GM10266 (cell line): Measurements from ENCODE around the gene SKI.

ENCODE experiments used
- DNase-seq: peaks from one replicate; pipeline ENCODE4 v3.0.0; 2012; ENCODE audit errors: extremely low spot score
- CTCF ChIP-seq: IDR thresholded peaks from 2 replicates; pipeline ENCODE4 v1.5.1; 2012; ENCODE audit warnings: mild to moderate bottlenecking, low read depth; ENCODE audit not compliant: control insufficient read depth, insufficient read depth; ENCODE audit errors: missing control alignments

The SKI gene

GRCh38 chr1:2204415-2205190 is 23.5 kb upstream of the SKI start:
- DNase-seq: peak; percentile 99
- no peak for TF ChIP-seq CTCF

GRCh38 chr1:2205191-2205952 is 22.7 kb upstream of the SKI start:
- DNase-seq: no peak

DNA sequence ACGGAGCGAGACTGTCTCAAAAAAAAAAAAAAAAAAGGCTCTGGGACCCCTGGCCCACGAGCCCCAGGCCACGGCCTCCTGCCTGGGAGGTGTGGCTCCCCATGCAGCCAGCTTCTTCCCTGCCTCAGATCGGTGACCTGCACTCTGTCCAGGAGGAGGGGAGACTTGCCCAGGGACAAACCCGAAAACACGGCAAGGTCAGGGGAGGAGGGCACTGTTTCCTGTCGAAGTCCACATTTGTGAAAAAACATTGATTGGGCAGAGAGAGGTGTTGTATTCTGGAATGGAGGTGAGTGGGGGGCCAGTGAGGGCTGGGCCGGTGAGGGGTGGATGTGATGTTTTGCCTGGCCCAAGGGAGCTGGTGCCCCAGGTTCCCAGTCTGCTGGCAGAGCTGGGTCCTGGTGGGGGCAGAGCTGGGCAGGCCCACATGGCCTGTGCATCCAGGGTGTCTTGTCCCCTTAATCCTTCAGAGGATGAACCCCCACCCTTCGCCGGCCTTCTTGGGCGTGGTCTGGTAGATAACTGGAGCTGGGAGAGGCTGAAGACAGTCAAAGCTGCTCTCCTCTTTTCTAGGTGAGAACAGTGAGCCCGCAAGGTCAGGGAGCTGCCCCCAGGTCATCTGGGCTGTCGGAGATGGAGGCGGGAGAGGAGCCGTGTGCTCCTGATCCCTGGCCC is 21.2 kb upstream of the SKI start:
- no peak for TF ChIP-seq CTCF
- no peak for DNase-seq

More at GRCh38 chr1:2205191-2205952, 22.7 kb upstream of the SKI start:
- no peak for TF ChIP-seq CTCF

DNA sequence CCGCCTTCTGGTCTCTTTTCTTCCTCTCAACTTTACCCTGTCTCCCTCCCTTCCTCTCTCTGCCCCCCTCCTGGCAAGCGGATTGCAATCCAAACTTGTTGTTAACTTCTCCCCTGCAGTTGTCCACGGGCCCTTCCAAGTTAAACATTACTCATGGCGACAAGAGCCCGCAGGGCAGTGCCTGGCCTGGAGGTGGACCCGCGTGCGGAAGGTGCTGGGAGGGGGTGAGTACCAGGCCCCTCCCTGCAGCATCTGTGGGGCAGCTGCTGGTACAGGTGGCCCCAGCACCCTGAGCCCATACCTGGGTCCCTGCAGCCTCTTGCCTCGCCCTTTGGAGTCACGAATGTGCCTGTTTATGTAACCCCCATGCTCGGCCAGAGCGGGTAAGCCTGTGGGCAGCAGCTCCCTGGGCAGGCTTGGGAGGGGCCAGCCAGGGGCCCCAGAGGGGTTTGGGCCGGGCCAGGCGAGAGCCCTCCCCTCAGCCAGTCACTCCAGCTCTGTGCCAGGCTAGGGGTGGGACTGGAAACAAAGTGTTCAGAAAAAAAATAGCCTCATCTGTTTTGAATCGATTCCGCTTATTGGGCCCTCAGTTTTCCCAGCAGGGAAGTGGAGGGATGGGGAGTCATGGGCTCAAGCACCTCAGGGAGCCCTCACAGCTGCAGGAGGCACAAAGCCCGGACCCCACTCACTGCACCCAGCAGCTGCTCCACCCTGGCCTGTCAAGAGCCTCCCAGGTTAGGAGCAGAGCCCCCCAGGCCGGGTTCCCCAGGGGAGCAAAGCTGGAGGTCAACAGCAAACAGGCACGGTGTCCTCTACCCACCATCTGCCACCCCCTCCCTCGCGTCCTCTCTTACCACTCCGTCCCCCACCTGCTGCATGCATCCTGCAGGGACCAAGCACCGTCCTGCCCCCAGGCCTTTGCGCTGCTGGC is 19.5 kb upstream of the SKI start:
- TF ChIP-seq CTCF: no peak
- DNase-seq: no peak

- DNase-seq: no peak
- no peak for TF ChIP-seq CTCF
Observed at GRCh38 chr1:2209400-2210083, 18.6 kb upstream of the SKI start.

DNA sequence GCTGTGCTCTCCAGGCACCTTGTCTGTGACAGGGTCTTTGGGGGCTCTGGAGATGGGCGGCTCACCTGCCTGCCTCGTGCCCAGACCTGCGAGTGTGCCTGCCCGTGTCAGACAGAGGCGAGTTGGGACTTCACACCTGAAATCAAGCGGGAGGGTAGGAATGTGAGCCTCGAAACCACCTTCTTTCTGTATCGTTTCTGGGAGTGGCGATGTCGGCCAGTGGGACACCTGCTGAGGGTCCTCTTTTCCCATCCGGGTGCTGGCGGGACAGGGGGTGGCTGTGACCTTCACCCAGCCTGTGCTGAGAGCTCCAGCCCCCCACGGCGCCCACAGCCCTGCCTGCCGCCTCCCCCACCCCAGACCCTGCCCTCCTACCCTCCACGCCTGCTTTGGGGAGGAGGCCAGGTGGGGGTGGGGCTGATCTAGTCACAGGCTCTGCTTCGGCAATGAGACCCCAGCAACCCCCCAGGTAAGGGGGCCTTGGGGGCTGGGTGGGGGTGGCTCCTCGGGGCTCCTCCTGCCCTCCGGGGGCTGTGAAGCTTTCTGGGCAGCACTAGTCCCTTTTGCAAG is 17.9 kb upstream of the SKI start:
- no peak for TF ChIP-seq CTCF
- no peak for DNase-seq
